Measurements from ENCODE around the gene HDAC4. TPM values are rescaled to one million over a fixed set of nuclear protein-coding genes. Genes with fewer than 3 reads are reported as not detected.

The HDAC4 gene
- total and polyA plus RNA-seq, 9 of the 15 experiments (the other 6 are each of a cell fraction or from before 2014, with no cell fraction given) = 0.11 to 20.2 (median 4.0) TPM

- no peaks in the 10 kb centered on the region for H3K27me3 ChIP-seq (ENCODE audit: control insufficient read depth in 2 of 2, insufficient read depth in 2 of 2, low read length in 2 of 2)
- in situ Hi-C loops (cut with MboI) (no loop called here), intact Hi-C loops (cut with micrococcal nuclease) (no loop called here)
- no peak overlapping the region for H3K4me2 ChIP-seq (ENCODE audit: insufficient read depth, low read length)
- H3K9me3 ChIP-seq (replicated peaks; ENCODE audit: control insufficient read depth, insufficient read depth, low read depth, low read length) = no peaks in the 10 kb centered on the region
- no peak for ATAC-seq
- H3K9me1 ChIP-seq (ENCODE audit: control insufficient read depth, insufficient read depth, low read length) = no peaks in the 10 kb centered on the region
- H4K20me1 ChIP-seq (replicated peaks; ENCODE audit: control insufficient read depth, insufficient read depth, low read length) = no peaks in the 10 kb centered on the region; the same call in 1 of the 2 replicates
- peaks cover 0 to 10% of the 10 kb centered on the region in 2 experiments; a peak in 2 of 5 replicates for H3K4me1 ChIP-seq (replicated peaks in 1 of 2; ENCODE audit: control insufficient read depth in 2 of 2, insufficient read depth in 2 of 2, low read length in 2 of 2)
- no peak overlapping the region for H3K27ac ChIP-seq (ENCODE audit: extremely low read depth, low read depth, low read length)
- POLR2A ChIA-PET = no interaction called here
- H3K9ac ChIP-seq (ENCODE audit: insufficient read depth in 1 of 2, low read depth in 2 of 2, low read length in 2 of 2) = no peak overlapping the region
- H3K79me2 ChIP-seq (ENCODE audit: control insufficient read depth, insufficient read depth, low read length) = no peaks in the 10 kb centered on the region
- CTCF ChIA-PET (ENCODE audit: low intra/inter-chr PET ratio) = no interaction called here
- H2AFZ ChIP-seq (ENCODE audit: low read depth, low read length) = no peak overlapping the region
- no TSS peak for BruUV-seq (replicated peaks)
- DNase-seq (ENCODE audit: extremely low read depth in 1 of 4, low spot score in 3 of 4) = no peak
- no peak overlapping the region for H3K4me3 ChIP-seq
- FAIRE-seq = no peak
- no peaks in the 10 kb centered on the region for H3K36me3 ChIP-seq (ENCODE audit: control insufficient read depth, insufficient read depth, low read length)
- 90% methylated on average over 4 of the region's 17 CpGs for WGBS (ENCODE audit: insufficient coverage, low coverage, missing lambda C conversion rate)
- TF ChIP-seq ZNF318 (IDR thresholded peaks at IDR 0.05; ENCODE audit: borderline replicate concordance in 1 of 2, low read depth in 1 of 2) (no peak), ILK (tag; IDR thresholded peaks at IDR 0.05; ENCODE audit: borderline replicate concordance, low read depth) (no peak), ZNF12 (CRISPR knock-in tag; IDR thresholded peaks at IDR 0.05) (no peak), RBM14 (IDR thresholded peaks at IDR 0.05; ENCODE audit: borderline replicate concordance, insufficient read depth, low read depth, low read length) (no peak), ZC3H8 (IDR thresholded peaks at IDR 0.05) (no peak), ARID3B (CRISPR knock-in tag; IDR thresholded peaks at IDR 0.05; ENCODE audit: borderline replicate concordance) (no peak), CBX3 (IDR thresholded peaks at IDR 0.05; ENCODE audit: borderline replicate concordance in 1 of 2, low read length in 2 of 2) (no peak), ZNF668 (CRISPR knock-in tag; IDR thresholded peaks at IDR 0.05) (no peak), XRCC3 (IDR thresholded peaks at IDR 0.05) (no peak), FOSL1 (tag; conservative IDR thresholded peaks at IDR 0.05) (no peak), ZFP91 (CRISPR knock-in tag; IDR thresholded peaks at IDR 0.05) (no peak), CBX1 (IDR thresholded peaks at IDR 0.05; ENCODE audit: low read depth) (no peak)
Observed at GRCh38 chr2:239383759-239384156, 17.1 kb downstream of the HDAC4 start.
